GM12892 (cell line): ENCODE measurements around the gene EPHB6.

Source experiments
- POLR2A ChIP-seq: IDR thresholded peaks from 2 replicates; pipeline ENCODE4 v1.6.1; 2011; ENCODE audit warnings: low read depth, low read length, control low read depth
- POLR2AphosphoS5 ChIP-seq: IDR thresholded peaks from 2 replicates; pipeline ENCODE4 v1.6.1; 2011; ENCODE audit warnings: low read depth, low read length, control low read depth

- TF ChIP-seq POLR2AphosphoS5 (no peak), POLR2A (no peak)
Observed at GRCh38 chr7:142851269-142851668, 3.6 kb upstream of the EPHB6 start.
